Fibroblast of mammary gland (primary cell): ENCODE measurements around the gene ILDR2.

Experiments
- DNase-seq: peaks from one replicate; pipeline ENCODE4 v3.0.0-alpha.2; 2010; ENCODE audit warnings: low read depth
- H3K4me3 ChIP-seq: 2 replicates; pipeline ENCODE4 v1.5.1; 2011; ENCODE audit warnings: low read depth, mild to moderate bottlenecking, low read length, moderate library complexity; ENCODE audit not compliant: control insufficient read depth
- TF ChIP-seq, protein P1 (sequence below): conservative IDR thresholded peaks from 2 replicates; pipeline ENCODE4 v1.5.1; 2011; ENCODE audit warnings: low read depth, low read length, inconsistent platforms; ENCODE audit not compliant: control insufficient read depth, insufficient read depth

The ILDR2 gene

DNA sequence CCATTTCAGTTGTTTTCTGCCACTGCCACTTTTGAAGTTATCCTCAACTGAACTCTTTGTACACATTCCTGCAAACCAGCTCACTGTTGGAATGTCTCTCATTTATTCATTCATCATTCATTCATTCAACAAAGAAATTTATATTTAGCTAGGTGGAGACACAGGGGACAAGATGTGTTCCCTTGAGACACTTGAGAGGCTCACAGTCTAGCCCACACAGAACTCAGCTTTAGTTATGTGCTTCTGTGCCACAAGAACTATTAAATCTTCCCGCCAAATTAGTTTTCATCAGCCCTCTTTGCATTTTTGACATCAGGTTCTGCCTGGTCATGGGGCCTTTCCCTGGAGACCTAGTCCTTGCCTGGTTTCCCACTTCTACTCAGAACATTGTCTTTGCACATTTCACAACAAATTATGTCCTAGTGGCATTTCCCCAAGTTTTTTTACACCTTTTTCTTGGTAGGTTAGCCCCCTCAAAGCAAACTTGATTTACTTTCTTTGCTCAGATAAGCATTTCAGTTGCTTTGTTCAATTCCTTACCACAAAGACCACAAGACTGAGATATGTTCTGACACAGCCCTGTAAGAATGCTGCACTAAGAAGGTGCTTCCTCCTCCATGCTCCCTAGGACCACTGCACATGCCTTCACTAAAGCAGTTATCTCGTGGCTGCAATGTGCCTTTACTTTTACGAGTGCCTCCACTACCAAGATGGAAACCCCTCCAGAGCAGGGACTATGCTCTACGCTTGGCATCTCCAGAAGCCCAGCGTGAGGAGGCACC lies 31.0 kb downstream of the ILDR2 start:
- TF ChIP-seq, protein P1, sequence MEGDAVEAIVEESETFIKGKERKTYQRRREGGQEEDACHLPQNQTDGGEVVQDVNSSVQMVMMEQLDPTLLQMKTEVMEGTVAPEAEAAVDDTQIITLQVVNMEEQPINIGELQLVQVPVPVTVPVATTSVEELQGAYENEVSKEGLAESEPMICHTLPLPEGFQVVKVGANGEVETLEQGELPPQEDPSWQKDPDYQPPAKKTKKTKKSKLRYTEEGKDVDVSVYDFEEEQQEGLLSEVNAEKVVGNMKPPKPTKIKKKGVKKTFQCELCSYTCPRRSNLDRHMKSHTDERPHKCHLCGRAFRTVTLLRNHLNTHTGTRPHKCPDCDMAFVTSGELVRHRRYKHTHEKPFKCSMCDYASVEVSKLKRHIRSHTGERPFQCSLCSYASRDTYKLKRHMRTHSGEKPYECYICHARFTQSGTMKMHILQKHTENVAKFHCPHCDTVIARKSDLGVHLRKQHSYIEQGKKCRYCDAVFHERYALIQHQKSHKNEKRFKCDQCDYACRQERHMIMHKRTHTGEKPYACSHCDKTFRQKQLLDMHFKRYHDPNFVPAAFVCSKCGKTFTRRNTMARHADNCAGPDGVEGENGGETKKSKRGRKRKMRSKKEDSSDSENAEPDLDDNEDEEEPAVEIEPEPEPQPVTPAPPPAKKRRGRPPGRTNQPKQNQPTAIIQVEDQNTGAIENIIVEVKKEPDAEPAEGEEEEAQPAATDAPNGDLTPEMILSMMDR: no peak
- no peak for DNase-seq
- H3K4me3 ChIP-seq: no peak overlapping the region

DNA sequence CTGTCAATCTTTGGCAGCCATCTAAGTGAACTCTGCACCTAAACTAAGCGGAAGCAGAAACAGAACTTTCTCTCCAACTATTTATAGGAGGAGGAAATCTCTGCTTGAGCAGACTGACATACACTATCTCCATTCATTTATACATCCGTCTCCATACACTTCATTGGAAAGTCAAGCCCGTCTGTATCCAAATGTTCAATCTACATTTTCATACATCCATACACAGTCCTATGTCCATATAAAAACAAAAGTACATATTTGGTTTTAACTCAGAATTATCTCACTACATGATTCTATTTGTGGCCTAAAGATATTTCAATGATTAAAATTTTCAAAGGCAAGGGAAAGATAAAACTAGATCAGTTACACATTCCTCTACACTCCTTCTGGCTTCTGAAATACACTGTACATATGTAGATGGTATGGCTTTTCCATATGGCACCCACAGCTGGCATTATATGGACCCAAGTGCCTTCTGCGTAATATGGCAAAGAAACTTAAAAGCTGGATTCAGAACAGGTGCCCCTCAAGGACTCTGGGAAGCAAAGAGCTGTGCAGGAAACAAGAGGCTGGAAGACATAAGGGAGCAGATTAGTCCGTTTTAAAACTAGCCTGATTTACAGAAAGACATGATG lies 35.5 kb downstream of the ILDR2 start:
- no peak for DNase-seq
- TF ChIP-seq, protein P1: no peak
- H3K4me3 ChIP-seq: no peak overlapping the region

DNA sequence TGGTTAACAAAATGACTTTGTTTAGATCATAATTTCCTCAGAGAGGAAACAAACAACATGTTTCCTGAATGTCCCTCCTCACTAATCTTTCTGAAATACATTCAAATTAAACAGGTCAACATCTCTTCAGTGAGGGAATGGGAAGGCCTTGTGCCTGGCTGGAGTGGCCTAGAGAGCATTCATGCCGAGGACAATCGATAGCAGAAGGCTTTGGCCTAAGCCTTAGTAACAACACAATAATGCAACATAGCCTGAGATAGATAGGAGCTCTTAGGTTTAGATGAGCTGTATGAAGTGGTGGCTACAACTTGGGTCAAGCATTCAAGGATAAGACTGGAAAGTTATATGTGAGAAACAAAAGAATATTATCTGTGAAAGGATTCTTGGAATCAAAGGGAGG lies 37.4 kb downstream of the ILDR2 start:
- TF ChIP-seq, protein P1: no peak
- H3K4me3 ChIP-seq: no peak overlapping the region
- DNase-seq: no peak

DNA sequence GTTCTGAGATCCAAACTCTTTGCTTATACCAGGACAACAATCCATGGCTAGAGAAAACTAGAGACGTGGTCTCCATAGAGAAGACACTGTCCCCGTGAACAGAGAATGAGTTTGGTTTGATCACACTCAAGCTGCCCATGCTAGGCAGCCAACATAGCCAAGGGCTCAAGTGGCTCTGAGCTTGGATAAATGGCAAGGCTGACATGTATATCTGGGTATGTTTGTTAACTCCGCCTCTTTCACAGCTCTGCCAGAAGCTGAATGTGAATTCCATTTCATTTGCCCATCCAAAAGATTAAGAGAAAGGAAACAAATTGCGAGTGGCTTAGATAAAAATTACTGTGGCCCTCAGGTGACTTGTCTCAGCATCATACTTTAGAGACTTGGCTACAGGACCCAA lies 38.0 kb downstream of the ILDR2 start:
- no peak for DNase-seq
- TF ChIP-seq, protein P1: no peak
- H3K4me3 ChIP-seq: no peak overlapping the region

DNA sequence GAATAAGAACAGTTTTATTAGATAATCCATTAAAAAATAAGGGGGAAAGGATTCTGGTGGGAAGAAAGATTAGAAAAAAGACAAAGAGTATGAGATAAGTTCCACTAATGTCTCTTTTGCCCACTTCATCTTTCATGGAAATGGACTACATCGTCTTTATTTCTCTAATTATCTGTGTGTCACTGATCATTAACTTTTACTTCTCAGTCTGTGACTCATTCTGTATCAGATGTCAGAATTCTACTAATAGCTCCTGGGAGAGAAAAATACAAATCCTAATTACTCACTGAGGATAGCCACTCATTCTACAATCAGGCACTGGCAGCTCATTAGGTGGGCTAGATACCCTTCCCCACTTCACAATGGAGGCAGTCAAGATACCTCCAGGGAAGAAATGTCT lies 41.7 kb downstream of the ILDR2 start:
- TF ChIP-seq, protein P1: no peak
- no peak for DNase-seq
- H3K4me3 ChIP-seq: no peak overlapping the region

DNA sequence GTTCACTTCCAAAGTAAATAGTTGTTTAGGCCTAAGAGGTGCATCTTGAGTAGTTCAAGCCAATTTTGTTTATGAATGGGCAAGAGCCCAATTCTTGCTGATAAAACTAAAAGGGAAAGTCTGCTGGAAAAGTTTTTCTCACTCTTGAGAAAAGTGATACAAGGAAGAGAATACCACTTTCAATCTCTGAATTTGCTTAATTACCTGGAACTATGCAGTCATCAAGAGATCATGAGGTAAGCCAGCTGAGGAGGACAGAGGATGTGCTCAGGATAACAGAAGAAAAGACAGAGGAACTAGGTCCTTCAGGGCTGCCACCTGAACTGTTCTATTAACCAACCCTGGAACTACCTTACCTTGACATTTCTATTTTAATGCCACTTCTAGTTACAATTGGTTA lies 42.2 kb downstream of the ILDR2 start:
- no peak for DNase-seq
- TF ChIP-seq, protein P1: no peak
- no peak overlapping the region for H3K4me3 ChIP-seq
